Nephron progenitor cell (in vitro differentiated cells): ENCODE data around the gene DYNC1LI1.
A peak's percentile ranks its signal among the peaks of the same experiment; 100 is the strongest.

Experiments used
- DNase-seq: peaks from one replicate; pipeline ENCODE4 v3.0.0; 2021
- H3K27ac Mint-ChIP-seq: 2 replicates; pipeline ENCODE4 v1.8.0; 2021; ENCODE audit warnings: mild to moderate bottlenecking, moderate library complexity, mixed read lengths
- H3K27me3 Mint-ChIP-seq: 2 replicates; pipeline ENCODE4 v1.8.0; 2021; ENCODE audit warnings: mild to moderate bottlenecking, low read depth, mixed read lengths; ENCODE audit not compliant: poor library complexity
- H3K36me3 Mint-ChIP-seq: 2 replicates; pipeline ENCODE4 v1.8.0; 2021; ENCODE audit warnings: low read depth, mixed read lengths
- H3K4me1 Mint-ChIP-seq: 2 replicates; pipeline ENCODE4 v1.8.0; 2021; ENCODE audit warnings: mixed read lengths
- H3K4me3 Mint-ChIP-seq: 2 replicates; pipeline ENCODE4 v1.8.0; 2021; ENCODE audit warnings: mild to moderate bottlenecking, moderate library complexity, mixed read lengths
- H3K9me3 Mint-ChIP-seq: 2 replicates; pipeline ENCODE4 v1.8.0; 2021; ENCODE audit warnings: mild to moderate bottlenecking, moderate library complexity, mixed read lengths
- TF ChIP-seq, protein P1 (sequence below): fragments of 200-600 bp; sonication (generic); IDR thresholded peaks from 2 replicates; pipeline ENCODE4 v1.5.0; 2021; ENCODE audit warnings: antibody characterized with exemption

The DYNC1LI1 gene

DNA sequence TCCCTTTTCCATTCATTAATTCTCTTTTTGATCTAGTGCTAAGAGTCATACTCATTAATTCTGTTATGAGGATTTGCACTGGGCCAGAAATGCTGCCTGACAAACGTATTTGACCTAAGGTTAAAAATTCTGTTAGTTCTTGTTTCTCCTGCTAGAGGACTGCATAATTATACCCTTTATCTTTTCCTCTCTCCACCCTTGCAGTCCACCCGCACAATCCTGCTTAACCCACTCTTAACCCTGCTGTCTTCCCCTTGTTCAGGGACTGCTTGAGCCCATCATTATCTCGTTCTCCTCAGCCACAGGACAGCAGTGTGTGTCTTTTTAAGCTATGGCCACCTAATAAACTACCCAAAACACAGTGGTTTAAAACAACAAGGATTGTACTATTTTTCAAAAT lies 31.1 kb upstream of the DYNC1LI1 start:
- TF ChIP-seq, protein P1, sequence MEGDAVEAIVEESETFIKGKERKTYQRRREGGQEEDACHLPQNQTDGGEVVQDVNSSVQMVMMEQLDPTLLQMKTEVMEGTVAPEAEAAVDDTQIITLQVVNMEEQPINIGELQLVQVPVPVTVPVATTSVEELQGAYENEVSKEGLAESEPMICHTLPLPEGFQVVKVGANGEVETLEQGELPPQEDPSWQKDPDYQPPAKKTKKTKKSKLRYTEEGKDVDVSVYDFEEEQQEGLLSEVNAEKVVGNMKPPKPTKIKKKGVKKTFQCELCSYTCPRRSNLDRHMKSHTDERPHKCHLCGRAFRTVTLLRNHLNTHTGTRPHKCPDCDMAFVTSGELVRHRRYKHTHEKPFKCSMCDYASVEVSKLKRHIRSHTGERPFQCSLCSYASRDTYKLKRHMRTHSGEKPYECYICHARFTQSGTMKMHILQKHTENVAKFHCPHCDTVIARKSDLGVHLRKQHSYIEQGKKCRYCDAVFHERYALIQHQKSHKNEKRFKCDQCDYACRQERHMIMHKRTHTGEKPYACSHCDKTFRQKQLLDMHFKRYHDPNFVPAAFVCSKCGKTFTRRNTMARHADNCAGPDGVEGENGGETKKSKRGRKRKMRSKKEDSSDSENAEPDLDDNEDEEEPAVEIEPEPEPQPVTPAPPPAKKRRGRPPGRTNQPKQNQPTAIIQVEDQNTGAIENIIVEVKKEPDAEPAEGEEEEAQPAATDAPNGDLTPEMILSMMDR, result no peak
- Mint-ChIP-seq H3K9me3 (no peaks in the 10 kb centered on the region), H3K4me3 (no peak overlapping the region), H3K27me3 (no peaks in the 10 kb centered on the region), H3K4me1 (peaks cover 18% of the 10 kb centered on the region), H3K36me3 (no peaks in the 10 kb centered on the region), H3K27ac (no peak overlapping the region)
- no peak for DNase-seq

DNA sequence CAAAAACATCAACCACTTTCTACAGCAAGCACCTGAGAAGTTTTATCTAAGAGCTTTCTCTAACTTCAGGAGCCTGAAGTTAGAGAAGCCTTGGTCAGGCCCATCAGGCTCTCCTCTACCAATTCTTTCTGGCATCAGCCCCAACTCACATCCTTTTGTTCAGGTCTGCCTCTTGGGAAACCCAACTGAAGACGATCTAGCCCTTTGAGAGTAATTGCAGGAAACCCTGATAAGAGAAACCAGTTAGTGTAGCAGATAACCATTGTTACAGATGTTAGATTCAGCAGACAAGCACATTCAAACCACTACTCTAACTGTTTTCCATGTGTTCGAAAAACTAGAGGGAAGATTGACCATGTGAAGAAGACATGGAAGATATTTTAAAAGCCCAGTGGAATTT lies 27.0 kb upstream of the DYNC1LI1 start:
- peaks cover 9% of the 10 kb centered on the region for H3K27me3 Mint-ChIP-seq
- TF ChIP-seq, protein P1, result no peak
- H3K4me1 Mint-ChIP-seq, result peaks cover 46% of the 10 kb centered on the region
- H3K36me3 Mint-ChIP-seq, result no peaks in the 10 kb centered on the region
- no peak for DNase-seq
- no peaks in the 10 kb centered on the region for H3K9me3 Mint-ChIP-seq
- H3K27ac Mint-ChIP-seq, result no peak overlapping the region
- H3K4me3 Mint-ChIP-seq, result no peak overlapping the region

DNA sequence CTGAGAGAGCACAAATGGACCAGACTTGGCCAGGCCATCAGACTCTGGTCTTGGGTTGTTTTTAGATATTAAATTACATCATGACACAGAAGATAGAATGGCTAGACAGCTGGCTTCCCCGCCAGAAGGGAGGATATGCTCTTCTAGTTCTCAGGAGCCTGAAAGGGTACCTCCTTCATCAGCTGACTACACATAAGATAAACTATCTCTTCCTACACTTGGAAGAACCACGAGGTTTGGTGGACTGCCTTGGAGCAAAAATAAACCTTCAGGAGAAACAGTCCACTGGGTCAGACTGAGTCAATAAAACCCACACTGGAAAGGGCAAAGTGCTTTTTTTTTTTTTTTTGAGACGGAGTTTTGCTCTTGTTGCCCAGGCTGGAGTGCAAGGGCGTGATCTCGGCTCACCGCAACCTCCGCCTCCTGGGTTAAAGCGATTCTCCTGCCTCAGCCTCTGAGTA lies 26.3 kb upstream of the DYNC1LI1 start:
- no peak for DNase-seq
- Mint-ChIP-seq H3K4me1 (peaks cover 53% of the 10 kb centered on the region), H3K9me3 (no peaks in the 10 kb centered on the region), H3K36me3 (no peaks in the 10 kb centered on the region), H3K4me3 (no peak overlapping the region), H3K27me3 (peaks cover 14% of the 10 kb centered on the region), H3K27ac (peak overlapping the region; percentile 85)
- TF ChIP-seq, protein P1, result no peak

DNA sequence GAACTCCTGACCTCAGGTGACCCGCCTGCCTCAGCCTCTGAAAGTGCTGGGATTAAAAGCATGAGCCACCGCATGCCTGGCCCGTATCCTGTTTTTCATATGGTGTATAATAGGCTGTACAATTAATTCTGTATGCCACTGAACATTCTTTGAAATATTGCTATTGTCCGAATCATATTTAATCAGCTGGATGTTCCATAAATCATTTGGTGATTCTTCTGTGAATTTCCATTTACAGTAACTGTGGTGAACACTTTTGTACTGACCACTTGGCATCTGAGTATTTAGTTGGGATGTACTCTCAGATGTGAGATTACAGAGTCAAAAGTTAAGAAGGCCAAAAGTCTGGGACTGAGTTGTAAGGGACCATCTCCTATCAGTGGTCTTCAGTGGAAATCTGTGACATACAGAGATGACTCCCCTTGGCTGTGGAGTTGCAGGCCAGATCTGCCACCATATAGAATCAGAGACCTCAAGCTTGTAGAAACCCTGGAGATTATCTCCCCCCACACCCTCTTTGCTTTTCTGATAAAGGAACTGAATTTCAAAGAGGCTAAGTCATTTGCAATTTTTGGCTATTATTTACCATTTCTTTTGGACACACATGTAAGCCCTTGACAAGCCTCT lies 25.7 kb upstream of the DYNC1LI1 start:
- no peak for DNase-seq
- H3K27me3 Mint-ChIP-seq, result peaks cover 14% of the 10 kb centered on the region
- H3K9me3 Mint-ChIP-seq, result no peaks in the 10 kb centered on the region
- TF ChIP-seq, protein P1, result no peak
- peak overlapping the region; percentile 85 for H3K27ac Mint-ChIP-seq
- no peaks in the 10 kb centered on the region for H3K36me3 Mint-ChIP-seq
- no peak overlapping the region for H3K4me3 Mint-ChIP-seq
- H3K4me1 Mint-ChIP-seq, result peaks cover 59% of the 10 kb centered on the region

DNA sequence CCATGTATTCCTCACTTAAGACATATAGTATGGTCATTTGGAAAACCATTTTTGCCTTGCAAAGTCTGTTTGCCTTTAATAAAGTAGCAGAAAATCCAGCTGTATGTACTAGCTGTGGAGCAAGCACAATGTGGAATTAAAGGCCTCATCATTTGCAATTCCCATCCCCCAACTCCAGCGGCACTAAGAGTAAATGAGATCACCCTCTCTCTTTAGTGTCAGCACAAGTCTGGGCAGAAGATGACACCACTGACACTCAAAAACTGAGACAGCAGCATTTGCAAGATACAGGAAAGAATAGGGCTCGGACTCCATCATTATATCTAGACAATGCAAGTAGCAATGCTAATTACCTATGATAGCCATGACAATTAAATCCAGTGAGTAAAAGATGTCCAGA lies 24.7 kb upstream of the DYNC1LI1 start:
- no peak for DNase-seq
- Mint-ChIP-seq H3K4me3 (no peak overlapping the region), H3K4me1 (peaks cover 60% of the 10 kb centered on the region), H3K9me3 (no peaks in the 10 kb centered on the region), H3K27me3 (peaks cover 23% of the 10 kb centered on the region), H3K36me3 (no peaks in the 10 kb centered on the region), H3K27ac (no peak overlapping the region)
- TF ChIP-seq, protein P1, result no peak

DNA sequence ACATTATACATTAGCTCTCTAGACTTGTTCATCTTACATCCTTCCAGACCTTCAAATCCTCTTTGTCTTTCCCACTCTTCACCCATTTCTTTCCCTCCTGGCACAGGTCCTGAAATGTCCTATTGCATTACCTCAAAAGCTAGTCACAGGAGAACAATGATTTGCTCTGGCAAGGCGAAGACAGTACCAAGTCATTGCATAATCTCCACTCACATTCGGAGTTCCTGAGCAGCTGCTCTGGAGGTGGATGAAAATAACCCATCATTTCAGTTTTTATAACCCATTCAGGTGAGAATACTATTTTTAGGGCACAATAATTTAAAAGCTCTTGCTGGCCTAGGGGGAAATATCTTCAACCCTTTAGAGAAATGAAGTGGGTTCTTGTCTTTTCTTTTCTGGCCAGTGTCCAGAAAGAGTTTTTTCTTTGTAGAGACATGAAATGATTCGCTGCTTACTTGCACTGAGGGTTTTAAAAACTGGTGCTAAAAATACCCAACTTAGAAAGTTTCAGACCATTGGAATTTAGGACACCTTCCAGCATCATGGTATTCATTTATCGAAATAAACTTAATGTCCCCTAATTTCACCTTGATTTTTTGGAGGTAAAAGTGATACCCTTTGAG lies 23.4 kb upstream of the DYNC1LI1 start:
- DNase-seq, result no peak
- H3K27ac Mint-ChIP-seq, result no peak overlapping the region

More for the DNA sequence above, 23.4 kb upstream of the DYNC1LI1 start:
- Mint-ChIP-seq H3K4me3 (no peak overlapping the region), H3K4me1 (peaks cover 60% of the 10 kb centered on the region), H3K36me3 (no peaks in the 10 kb centered on the region), H3K9me3 (no peaks in the 10 kb centered on the region), H3K27me3 (peaks cover 28% of the 10 kb centered on the region)
- TF ChIP-seq, protein P1, result no peak
